Osteoblast (primary cell): ENCODE data around the gene ABRAXAS1. TPM values are rescaled to one million over a fixed set of nuclear protein-coding genes. Genes with fewer than 3 reads are reported as not detected.
"Not testable (repeated sequence)": the region's sequence is repeated elsewhere in the genome, so short reads cannot be mapped to it uniquely, and the experiment has no call there.

Experiments used
- DNase-seq: peaks from one replicate; pipeline ENCODE4 v3.0.0; 2011; ENCODE audit warnings: low spot score, mixed read lengths; ENCODE audit not compliant: insufficient read length; ENCODE audit errors: missing footprints
- H2AFZ ChIP-seq: 2 replicates; pipeline ENCODE4 v1.6.0; 2011; ENCODE audit warnings: mild to moderate bottlenecking, low read length
- H3K27ac ChIP-seq: 2 replicates; pipeline ENCODE4 v1.5.1; 2011; ENCODE audit warnings: mild to moderate bottlenecking, low read depth, low read length, moderate library complexity
- H3K27me3 ChIP-seq: 2 replicates; pipeline ENCODE4 v1.6.0; 2012; ENCODE audit warnings: mild to moderate bottlenecking, control low read depth, inconsistent platforms, low read length, moderate library complexity; ENCODE audit not compliant: insufficient read depth
- H3K36me3 ChIP-seq: 2 replicates; pipeline ENCODE4 v1.5.1; 2011; ENCODE audit warnings: mild to moderate bottlenecking, low read length, control low read depth, moderate library complexity; ENCODE audit not compliant: insufficient read depth
- H3K4me1 ChIP-seq: 2 replicates; pipeline ENCODE4 v1.5.1; 2011; ENCODE audit warnings: mild to moderate bottlenecking, low read length, control low read depth, moderate library complexity; ENCODE audit not compliant: insufficient read depth
- H3K4me2 ChIP-seq: 2 replicates; pipeline ENCODE4 v1.6.0; 2011; ENCODE audit warnings: mild to moderate bottlenecking, low read length; ENCODE audit not compliant: insufficient read depth
- H3K4me3 ChIP-seq: fragments of 200-600 bp; sonication (generic); 3 replicates; pipeline ENCODE4 v1.5.1; 2012; ENCODE audit warnings: mild to moderate bottlenecking, low read length, inconsistent platforms; ENCODE audit not compliant: insufficient read depth
- H3K79me2 ChIP-seq: 2 replicates; pipeline ENCODE4 v1.6.0; 2012; ENCODE audit warnings: mild to moderate bottlenecking, low read length, control low read depth, inconsistent platforms; ENCODE audit not compliant: insufficient read depth
- H3K9me3 ChIP-seq: 2 replicates; pipeline ENCODE4 v1.5.1; 2011; ENCODE audit warnings: low read depth, low read length, control low read depth
- H4K20me1 ChIP-seq: 2 replicates; pipeline ENCODE4 v1.6.0; 2012; ENCODE audit warnings: mild to moderate bottlenecking, low read length, control low read depth; ENCODE audit not compliant: insufficient read depth
- CTCF ChIP-seq: IDR thresholded peaks from 2 replicates; pipeline ENCODE4 v1.5.1; 2011; ENCODE audit warnings: mild to moderate bottlenecking, low read depth, low read length, moderate library complexity; ENCODE audit errors: extremely low read depth
- total RNA-seq: library from RNA; depleted of rRNA; stranded (reverse); fragments of >200 nt; gene quantifications from 2 replicates; pipeline ENCODE4 v1.2.3, GENCODE V29; 2012

Gene ABRAXAS1
- total RNA-seq, 1 donor: 17.4 TPM

GRCh38 chr4:83503974-83504373 lies 19.1 kb upstream of the ABRAXAS1 start:
- TF ChIP-seq CTCF: no peak
- no peak for DNase-seq
- no peaks in the 10 kb centered on the region for H3K9me3 ChIP-seq
- no peak overlapping the region for H3K4me2 ChIP-seq
- no peak overlapping the region for H3K27ac ChIP-seq
- peaks cover 5% of the 10 kb centered on the region for H3K27me3 ChIP-seq
- H3K79me2 ChIP-seq: no peaks in the 10 kb centered on the region
- no peaks in the 10 kb centered on the region for H3K36me3 ChIP-seq
- H4K20me1 ChIP-seq: no peaks in the 10 kb centered on the region
- H3K4me1 ChIP-seq: no peaks in the 10 kb centered on the region
- no peak overlapping the region for H2AFZ ChIP-seq
- H3K4me3 ChIP-seq: no peak overlapping the region

GRCh38 chr4:83501671-83502070 lies 16.8 kb upstream of the ABRAXAS1 start:
- not testable (repeated sequence) for H3K27ac ChIP-seq, H3K9me3 ChIP-seq, DNase-seq, H3K36me3 ChIP-seq, H3K79me2 ChIP-seq, H3K4me1 ChIP-seq, H3K4me2 ChIP-seq, H3K27me3 ChIP-seq, H2AFZ ChIP-seq, H3K4me3 ChIP-seq, H4K20me1 ChIP-seq

- Histone ChIP-seq H3K4me1 (no peaks in the 10 kb centered on the region), H4K20me1 (no peaks in the 10 kb centered on the region), H3K4me3 (no peak overlapping the region), H3K27me3 (peaks cover 5% of the 10 kb centered on the region), H2AFZ (no peak overlapping the region), H3K27ac (no peak overlapping the region), H3K79me2 (no peaks in the 10 kb centered on the region), H3K36me3 (no peaks in the 10 kb centered on the region), H3K9me3 (no peaks in the 10 kb centered on the region), H3K4me2 (no peak overlapping the region)
- no peak for DNase-seq
- TF ChIP-seq CTCF: no peak
These were observed 13.3 kb upstream of the ABRAXAS1 start for GRCh38 chr4:83498187-83498586.

- not testable (repeated sequence) for H3K4me1 ChIP-seq, H3K27ac ChIP-seq, H3K27me3 ChIP-seq, H3K36me3 ChIP-seq, H3K4me3 ChIP-seq, H4K20me1 ChIP-seq, DNase-seq, H2AFZ ChIP-seq, H3K9me3 ChIP-seq, H3K79me2 ChIP-seq, H3K4me2 ChIP-seq
These were observed 11.4 kb upstream of the ABRAXAS1 start for GRCh38 chr4:83496085-83496917.

GRCh38 chr4:83490876-83491450 lies 6.1 kb upstream of the ABRAXAS1 start:
- H2AFZ ChIP-seq: no peak overlapping the region
- no peaks in the 10 kb centered on the region for H3K36me3 ChIP-seq
- no peak overlapping the region for H3K4me2 ChIP-seq
- no peaks in the 10 kb centered on the region for H3K79me2 ChIP-seq
- H3K4me1 ChIP-seq: no peaks in the 10 kb centered on the region
- no peak overlapping the region for H3K27ac ChIP-seq
- DNase-seq: peak; percentile 22
- H3K4me3 ChIP-seq: no peak overlapping the region
- H3K9me3 ChIP-seq: no peaks in the 10 kb centered on the region
- no peaks in the 10 kb centered on the region for H3K27me3 ChIP-seq
- H4K20me1 ChIP-seq: no peaks in the 10 kb centered on the region
- TF ChIP-seq CTCF: peak; percentile 75
